SK-N-SH (cell line): ENCODE data around the gene RFC4. TPM values are rescaled to one million over a fixed set of nuclear protein-coding genes. Genes with fewer than 3 reads are reported as not detected.

Experiments used
- CTCF ChIA-PET: fragments of 300-600, 350-600 bp; formaldehyde crosslinking; extraction: SDS; loops from one replicate; lab custom pipeline; 2021; lab: Yijun Ruan, JAX
- POLR2A ChIA-PET: fragments of 350-600 bp; sonication (Branson Sonifier 250); formaldehyde crosslinking; extraction: SDS; loops from one replicate; lab custom pipeline; 2020; ENCODE audit warnings: antibody characterized with exemption, inconsistent platforms; lab: Yijun Ruan, JAX
- DNase-seq: peaks from one replicate; pipeline ENCODE4 v3.0.0; 2012
- H2AFZ ChIP-seq: fragments of 200-600 bp; sonication (generic); 2 replicates; pipeline ENCODE4 v1.8.1; 2016; ENCODE audit warnings: antibody characterized with exemption, mild to moderate bottlenecking, low read depth
- H3F3A ChIP-seq: fragments of 200-600 bp; sonication (generic); replicated peaks from 2 replicates; pipeline ENCODE3; 2016; ENCODE audit warnings: antibody characterized with exemption, mild to moderate bottlenecking; ENCODE audit not compliant: insufficient read depth
- H3K27ac ChIP-seq, 2 experiments: fragments of 200-500 bp in 1 of 2; fragments of 200-600 bp in 1 of 2; sonication (Bioruptor generic) in 1 of 2; sonication (generic), shearing (Covaris generic) in 1 of 2; 2 replicates each; pipeline versions ENCODE4 v1.5.1 to v1.6.1; 2014 to 2016; ENCODE audit warnings: low read depth in 2 of 2, inconsistent platforms in 1 of 2, low read length in 1 of 2, mild to moderate bottlenecking in 1 of 2, mixed read lengths in 1 of 2
- H3K27me3 ChIP-seq: fragments of 200-600 bp; sonication (generic), shearing (Covaris generic); 2 replicates; pipeline ENCODE4 v1.6.1; 2016; ENCODE audit warnings: mixed run types; ENCODE audit not compliant: insufficient read depth
- H3K36me3 ChIP-seq, 2 experiments: fragments of 200-500 bp in 1 of 2; fragments of 200-600 bp in 1 of 2; sonication (Bioruptor generic) in 1 of 2; sonication (generic) in 1 of 2; replicated peaks in 1 of 2; 2 replicates each; pipeline versions ENCODE3 to v1.5.1; 2014 to 2016; ENCODE audit warnings: low read length in 1 of 2, mild to moderate bottlenecking in 1 of 2; ENCODE audit not compliant: insufficient read depth in 2 of 2, control insufficient read depth in 1 of 2
- H3K4me1 ChIP-seq, 2 experiments: fragments of 200-500 bp in 1 of 2; fragments of 200-600 bp in 1 of 2; sonication (Bioruptor generic) in 1 of 2; sonication (generic), shearing (Covaris generic) in 1 of 2; 2 replicates each; pipeline versions ENCODE4 v1.5.1 to v1.6.1; 2014 to 2016; ENCODE audit warnings: low read depth in 1 of 2, low read length in 1 of 2, mixed run types in 1 of 2; ENCODE audit not compliant: insufficient read depth in 2 of 2, control insufficient read depth in 1 of 2
- H3K4me2 ChIP-seq: fragments of 200-600 bp; sonication (generic), shearing (Covaris generic); 2 replicates; pipeline ENCODE4 v1.6.1; 2017; ENCODE audit warnings: mixed run types
- H3K4me3 ChIP-seq, 2 experiments: fragments of 200-500 bp in 1 of 2; fragments of 200-600 bp in 1 of 2; sonication (Bioruptor generic) in 1 of 2; sonication (generic), shearing (Covaris generic) in 1 of 2; 2 replicates each; pipeline versions ENCODE4 v1.5.1 to v1.8.1; 2014 to 2016; ENCODE audit warnings: low read depth in 2 of 2, inconsistent platforms in 1 of 2, low read length in 1 of 2, mild to moderate bottlenecking in 1 of 2, mixed read lengths in 1 of 2, moderate library complexity in 1 of 2
- H3K79me2 ChIP-seq: fragments of 200-600 bp; sonication (generic); 2 replicates; pipeline ENCODE4 v1.8.1; 2017; ENCODE audit warnings: mild to moderate bottlenecking; ENCODE audit not compliant: insufficient read depth
- H3K9ac ChIP-seq: fragments of 200-600 bp; sonication (generic); 2 replicates; pipeline ENCODE4 v1.6.1; 2017; ENCODE audit warnings: mixed run types
- H3K9me2 ChIP-seq: fragments of 200-600 bp; sonication (generic); 2 replicates; pipeline ENCODE4 v1.6.1; 2017; ENCODE audit warnings: mixed run types
- H3K9me3 ChIP-seq: fragments of 200-600 bp; sonication (generic); 2 replicates; pipeline ENCODE4 v1.6.1; 2017; ENCODE audit warnings: mixed run types, mild to moderate bottlenecking, moderate library complexity
- H4K20me1 ChIP-seq: fragments of 200-600 bp; sonication (generic); 2 replicates; pipeline ENCODE4 v1.6.1; 2017; ENCODE audit warnings: mild to moderate bottlenecking, mixed run types; ENCODE audit not compliant: insufficient read depth
- CHD2 ChIP-seq: fragments of 150-350 bp; IDR thresholded peaks from 2 replicates; pipeline ENCODE4 v1.6.1; 2018; ENCODE audit warnings: low read length; ENCODE audit not compliant: partially characterized antibody
- ELF1 ChIP-seq: IDR thresholded peaks from 2 replicates; pipeline ENCODE4 v1.4.0; 2012
- FOXJ3 ChIP-seq: sonication (generic); formaldehyde crosslinking; IDR thresholded peaks from 2 replicates; pipeline ENCODE4 v1.5.1; 2020; ENCODE audit warnings: mild to moderate bottlenecking, missing genetic modification reagents
- FOXM1 ChIP-seq: IDR thresholded peaks from 2 replicates; pipeline ENCODE4 v1.4.0; 2012; ENCODE audit warnings: low read depth, mild to moderate bottlenecking
- GATA2 ChIP-seq: sonication (generic); formaldehyde crosslinking; IDR thresholded peaks from 2 replicates; pipeline ENCODE4 v1.5.0; 2020; ENCODE audit warnings: mild to moderate bottlenecking, missing genetic modification reagents
- MEF2A ChIP-seq: IDR thresholded peaks from 2 replicates; pipeline ENCODE4 v1.4.0; 2012; ENCODE audit warnings: low read depth, borderline replicate concordance
- NRF1 ChIP-seq: IDR thresholded peaks from 2 replicates; pipeline ENCODE4 v1.6.1; 2012; ENCODE audit warnings: low read depth, mild to moderate bottlenecking, low read length
- POLR2AphosphoS5 ChIP-seq: IDR thresholded peaks from 2 replicates; pipeline ENCODE4 v1.6.1; 2012; ENCODE audit warnings: low read depth, low read length
- RAD21 ChIP-seq: IDR thresholded peaks from 2 replicates; pipeline ENCODE4 v1.6.1; 2012; ENCODE audit warnings: mild to moderate bottlenecking, low read length
- REST ChIP-seq: IDR thresholded peaks from 2 replicates; pipeline ENCODE4 v1.6.1; 2012; ENCODE audit warnings: mild to moderate bottlenecking, low read depth, low read length, moderate library complexity
- RFX5 ChIP-seq: IDR thresholded peaks from 2 replicates; pipeline ENCODE4 v1.6.1; 2012; ENCODE audit warnings: mild to moderate bottlenecking, improper control_type of control experiment, low read length
- RXRA ChIP-seq: IDR thresholded peaks from 2 replicates; pipeline ENCODE4 v1.4.0; 2012; ENCODE audit warnings: low read depth, mild to moderate bottlenecking, borderline replicate concordance
- TCF12 ChIP-seq: IDR thresholded peaks from 2 replicates; pipeline ENCODE4 v1.4.0; 2012
- TEAD4 ChIP-seq: IDR thresholded peaks from 2 replicates; pipeline ENCODE4 v1.4.0; 2012; ENCODE audit warnings: mild to moderate bottlenecking, borderline replicate concordance; ENCODE audit not compliant: insufficient read depth
- USF1 ChIP-seq: IDR thresholded peaks from 2 replicates; pipeline ENCODE4 v1.4.0; 2012; ENCODE audit warnings: low read depth, borderline replicate concordance
- ZBTB33 ChIP-seq: IDR thresholded peaks from 2 replicates; pipeline ENCODE4 v1.4.0; 2012; ENCODE audit warnings: low read depth, borderline replicate concordance
- WGBS: methylation state at CpG from one replicate; pipeline ENCODE4 v1.1.6; 2017; ENCODE audit warnings: low lambda C conversion rate; 5-methylcytosine and 5-hydroxymethylcytosine counted together
- polyA plus RNA-seq, 3 experiments: library from polyadenylated mRNA; depleted of rRNA; stranded (reverse); fragments of >200 nt; gene quantifications; 2 replicates each; pipeline ENCODE4 v1.2.3, GENCODE V29; 2012
- TF ChIP-seq, protein P1 (sequence below): IDR thresholded peaks from 2 replicates; pipeline ENCODE4 v1.4.0; 2012; ENCODE audit warnings: low read depth
- TF ChIP-seq, protein P2 (sequence below): IDR thresholded peaks from 2 replicates; pipeline ENCODE4; 2012
- TF ChIP-seq, protein P3 (sequence below): fragments of 150-350 bp; IDR thresholded peaks from 2 replicates; pipeline ENCODE4 v1.6.1; 2016; ENCODE audit warnings: mild to moderate bottlenecking, low read depth, low read length

RFC4 gene
- polyA plus RNA-seq, 1 of the 3 experiments (the other 2 are of a cell fraction), result 13.1 TPM

DNA sequence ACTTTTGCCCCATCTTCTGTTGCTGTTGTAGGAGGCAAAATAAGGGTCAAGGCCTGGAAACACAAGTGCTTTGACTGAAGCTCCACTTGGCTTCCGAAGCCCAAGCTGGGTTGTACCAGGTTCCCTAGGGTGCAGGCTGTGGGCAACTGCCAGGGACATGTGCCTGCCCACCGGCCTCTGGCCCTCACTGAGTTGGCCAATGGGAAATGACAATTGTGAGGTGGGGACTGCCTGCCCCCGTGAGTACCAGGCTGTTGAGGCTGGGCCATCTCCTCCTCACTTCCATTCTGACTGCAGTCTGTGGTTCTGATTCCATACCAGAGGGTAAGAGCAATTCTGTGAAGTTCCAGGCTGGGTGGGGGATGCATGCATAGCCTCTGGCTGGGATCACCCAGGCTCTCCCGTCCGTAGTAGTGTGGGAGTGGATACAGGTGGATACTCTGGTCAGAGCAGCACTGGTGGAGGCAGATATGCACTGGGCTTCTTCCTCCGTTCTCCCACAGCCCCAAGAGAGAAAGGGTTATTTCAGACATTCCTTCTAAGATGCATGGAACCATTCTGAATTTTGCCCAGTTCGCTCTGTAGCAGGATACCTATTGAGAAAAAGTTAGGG, 36.2 kb upstream of the RFC4 start, which contains the start of gene ADIPOQ:
Gene ADIPOQ, plus strand, starts transcription at position 285 of the 613 bp plus-strand sequence. CDS start 10,349 bp downstream, outside the sequence.
- Histone ChIP-seq H3K4me3 (no peak within 1 kb of the TSS), H4K20me1 (no peaks in the 10 kb centered on the region), H3K9me2 (no peaks in the 10 kb centered on the region), H3K4me2 (no peak within 1 kb of the TSS), H3K9ac (no peak within 1 kb of the TSS), H2AFZ (no peak within 1 kb of the TSS), H3K36me3 (no peaks in the 10 kb centered on the region), H3F3A (no peaks in the 10 kb centered on the region), H3K79me2 (no peaks in the 10 kb centered on the region), H3K4me1 (no peaks in the 10 kb centered on the region), H3K9me3 (no peaks in the 10 kb centered on the region), H3K27me3 (peaks cover 2% of the 10 kb centered on the region; the same call in 1 of the 2 replicates), H3K27ac (no peak within 1 kb of the TSS)
- WGBS, result 62% methylated on average over 7 of the region's 7 CpGs
- POLR2A ChIA-PET, result no interaction called here
- CTCF ChIA-PET, result no interaction called here
- TF ChIP-seq REST, result no peak
- TF ChIP-seq POLR2AphosphoS5, result no peak
- TF ChIP-seq NRF1, result no peak
- TF ChIP-seq ELF1, result no peak
- TF ChIP-seq, protein P1, sequence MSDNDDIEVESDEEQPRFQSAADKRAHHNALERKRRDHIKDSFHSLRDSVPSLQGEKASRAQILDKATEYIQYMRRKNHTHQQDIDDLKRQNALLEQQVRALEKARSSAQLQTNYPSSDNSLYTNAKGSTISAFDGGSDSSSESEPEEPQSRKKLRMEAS, result no peak
- no peak for TF ChIP-seq GATA2 (CRISPR knock-in tag)
- no peak for TF ChIP-seq FOXM1
- no peak for TF ChIP-seq RFX5
- no peak for TF ChIP-seq MEF2A
- no peak for TF ChIP-seq CHD2
- no peak for TF ChIP-seq USF1
- no peak for TF ChIP-seq TEAD4
- no peak for TF ChIP-seq FOXJ3
- no peak for TF ChIP-seq TCF12
- TF ChIP-seq, protein P2, sequence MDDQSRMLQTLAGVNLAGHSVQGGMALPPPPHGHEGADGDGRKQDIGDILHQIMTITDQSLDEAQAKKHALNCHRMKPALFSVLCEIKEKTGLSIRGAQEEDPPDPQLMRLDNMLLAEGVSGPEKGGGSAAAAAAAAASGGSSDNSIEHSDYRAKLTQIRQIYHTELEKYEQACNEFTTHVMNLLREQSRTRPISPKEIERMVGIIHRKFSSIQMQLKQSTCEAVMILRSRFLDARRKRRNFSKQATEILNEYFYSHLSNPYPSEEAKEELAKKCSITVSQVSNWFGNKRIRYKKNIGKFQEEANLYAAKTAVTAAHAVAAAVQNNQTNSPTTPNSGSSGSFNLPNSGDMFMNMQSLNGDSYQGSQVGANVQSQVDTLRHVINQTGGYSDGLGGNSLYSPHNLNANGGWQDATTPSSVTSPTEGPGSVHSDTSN, result no peak
- TF ChIP-seq RXRA, result no peak
- no peak for TF ChIP-seq ZBTB33
- no peak for TF ChIP-seq RAD21
- TF ChIP-seq, protein P3, sequence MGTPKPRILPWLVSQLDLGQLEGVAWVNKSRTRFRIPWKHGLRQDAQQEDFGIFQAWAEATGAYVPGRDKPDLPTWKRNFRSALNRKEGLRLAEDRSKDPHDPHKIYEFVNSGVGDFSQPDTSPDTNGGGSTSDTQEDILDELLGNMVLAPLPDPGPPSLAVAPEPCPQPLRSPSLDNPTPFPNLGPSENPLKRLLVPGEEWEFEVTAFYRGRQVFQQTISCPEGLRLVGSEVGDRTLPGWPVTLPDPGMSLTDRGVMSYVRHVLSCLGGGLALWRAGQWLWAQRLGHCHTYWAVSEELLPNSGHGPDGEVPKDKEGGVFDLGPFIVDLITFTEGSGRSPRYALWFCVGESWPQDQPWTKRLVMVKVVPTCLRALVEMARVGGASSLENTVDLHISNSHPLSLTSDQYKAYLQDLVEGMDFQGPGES, result no peak
- DNase-seq, result no peak
